Uterus (tissue), 2 donors: ENCODE results near the gene FBXW8.

Experiments
- CTCF ChIP-seq, 4 experiments: fragments of 200-600 bp in 2 of 4; fragments of 450-650 bp in 2 of 4; sonication (generic) in 2 of 4; IDR thresholded peaks; one replicate each; pipeline ENCODE4 v1.5.1; 2016 to 2019; ENCODE audit warnings: antibody characterized with exemption in 4 of 4, mild to moderate bottlenecking in 2 of 4, moderate library complexity in 1 of 4
- POLR2A ChIP-seq, 2 donors: fragments of 450-650 bp; IDR thresholded peaks; one replicate each; pipeline ENCODE4 v1.6.1; 2016; ENCODE audit warnings: antibody characterized with exemption in 2 of 2, mild to moderate bottlenecking in 1 of 2, moderate library complexity in 1 of 2

- TF ChIP-seq CTCF (IDR thresholded peaks at IDR 0.05) (no peak), POLR2A (IDR thresholded peaks at IDR 0.05) (no peak)
Measured at GRCh38 chr12:117022465-117022864, 111.7 kb downstream of the FBXW8 start.
